Muscle of leg (tissue), 11 donors: ENCODE measurements around the gene RPL32. TPM values are rescaled to one million over a fixed set of nuclear protein-coding genes. Genes with fewer than 3 reads are reported as not detected.

ENCODE experiments used
- DNase-seq: peaks from one replicate; pipeline ENCODE4 v3.0.0; 2013
- H3K27ac ChIP-seq: one replicate; pipeline ENCODE4 v1.5.1; 2013; ENCODE audit warnings: mild to moderate bottlenecking, low read length, control low read depth
- H3K27me3 ChIP-seq: one replicate; pipeline ENCODE4 v1.6.1; 2013; ENCODE audit warnings: low read length; ENCODE audit not compliant: control insufficient read depth, insufficient read depth
- H3K36me3 ChIP-seq: one replicate; pipeline ENCODE4 v1.6.1; 2013; ENCODE audit warnings: low read length; ENCODE audit not compliant: control insufficient read depth, insufficient read depth
- H3K4me1 ChIP-seq: one replicate; pipeline ENCODE4 v1.6.1; 2013; ENCODE audit warnings: low read length; ENCODE audit not compliant: control insufficient read depth, insufficient read depth
- H3K4me3 ChIP-seq: one replicate; pipeline ENCODE4 v1.5.1; 2013; ENCODE audit warnings: low read length, control low read depth
- H3K9me3 ChIP-seq: replicated peaks from 2 replicates; pipeline ENCODE4 v1.6.1; 2013; ENCODE audit warnings: low read depth, low read length; ENCODE audit not compliant: control insufficient read depth
- WGBS: methylation state at CpG from one replicate; pipeline ENCODE4 v1.1.5; 2013; ENCODE audit warnings: missing lambda C conversion rate; ENCODE audit not compliant: insufficient coverage; 5-methylcytosine and 5-hydroxymethylcytosine counted together
- polyA plus RNA-seq, 8 donors: library from polyadenylated mRNA; unstranded; fragments of 120-200 nt; gene quantifications; one replicate each; pipeline versions ENCODE4 v1.2.1 to v1.2.3, GENCODE V29; 2013; ENCODE audit warnings: inconsistent platforms in 1 of 8, low replicate concordance in 1 of 8; ENCODE audit not compliant: insufficient read length in 8 of 8, insufficient read depth in 1 of 8
- total RNA-seq: library from RNA; stranded (reverse); fragments of 120-200 nt; gene quantifications from one replicate; pipeline ENCODE4 v1.2.4, GENCODE V29; 2013

Gene RPL32
- total and polyA plus RNA-seq, 9 donors = 2,697 to 4,199 (median 3,050) TPM

GRCh38 chr3:12824299-12824698 is 17.1 kb downstream of the RPL32 start:
- Histone ChIP-seq H3K27ac (no peak overlapping the region), H3K4me1 (no peaks in the 10 kb centered on the region), H3K9me3 (no peaks in the 10 kb centered on the region), H3K27me3 (no peaks in the 10 kb centered on the region), H3K36me3 (peaks cover 63% of the 10 kb centered on the region), H3K4me3 (no peak overlapping the region)
- no peak for DNase-seq
- WGBS = 95% methylated on average over 4 of the region's 7 CpGs

GRCh38 chr3:12822725-12823373 is 18.5 kb downstream of the RPL32 start:
- H3K36me3 ChIP-seq = peaks cover 68% of the 10 kb centered on the region
- no peak overlapping the region for H3K27ac ChIP-seq

GRCh38 chr3:12818773-12819172 is 22.6 kb downstream of the RPL32 start:
- H3K27me3 ChIP-seq = no peaks in the 10 kb centered on the region
- peaks cover 2% of the 10 kb centered on the region for H3K4me1 ChIP-seq
- H3K27ac ChIP-seq = no peak overlapping the region
- no peak for DNase-seq
- no peaks in the 10 kb centered on the region for H3K9me3 ChIP-seq
- H3K36me3 ChIP-seq = peaks cover 76% of the 10 kb centered on the region
- H3K4me3 ChIP-seq = no peak overlapping the region
- WGBS = 47% methylated on average over 2 of the region's 5 CpGs

More at GRCh38 chr3:12822725-12823373, 18.5 kb downstream of the RPL32 start:
- 49% methylated on average over 6 of the region's 8 CpGs for WGBS
- Histone ChIP-seq H3K27me3 (no peaks in the 10 kb centered on the region), H3K9me3 (no peaks in the 10 kb centered on the region), H3K4me3 (no peak overlapping the region), H3K4me1 (no peaks in the 10 kb centered on the region)
- DNase-seq = no peak

- Histone ChIP-seq H3K27me3 (no peaks in the 10 kb centered on the region), H3K36me3 (peaks cover 81% of the 10 kb centered on the region), H3K9me3 (no peaks in the 10 kb centered on the region), H3K4me1 (peaks cover 2% of the 10 kb centered on the region), H3K4me3 (no peak overlapping the region), H3K27ac (no peak overlapping the region)
- WGBS = 74% methylated on average over 8 of the region's 8 CpGs
- no peak for DNase-seq
These were observed 23.1 kb downstream of the RPL32 start for GRCh38 chr3:12818273-12818672.

- Histone ChIP-seq H3K27me3 (no peaks in the 10 kb centered on the region), H3K27ac (no peak overlapping the region), H3K4me3 (no peak overlapping the region), H3K36me3 (peaks cover 83% of the 10 kb centered on the region), H3K4me1 (peaks cover 2% of the 10 kb centered on the region), H3K9me3 (no peaks in the 10 kb centered on the region)
- 74% methylated on average over 16 of the region's 16 CpGs for WGBS
- no peak for DNase-seq
These were observed 24.0 kb downstream of the RPL32 start for GRCh38 chr3:12817343-12817710.

- peaks cover 81% of the 10 kb centered on the region for H3K36me3 ChIP-seq
These were observed 24.6 kb downstream of the RPL32 start for GRCh38 chr3:12816521-12817342.

GRCh38 chr3:12815719-12816118 is 25.6 kb downstream of the RPL32 start:
- H3K36me3 ChIP-seq = peaks cover 83% of the 10 kb centered on the region
- peaks cover 8% of the 10 kb centered on the region for H3K4me1 ChIP-seq
- H3K9me3 ChIP-seq = no peaks in the 10 kb centered on the region
- no peak overlapping the region for H3K27ac ChIP-seq
- no peak overlapping the region for H3K4me3 ChIP-seq
- 80% methylated on average over 7 of the region's 9 CpGs for WGBS
- DNase-seq = no peak
- no peaks in the 10 kb centered on the region for H3K27me3 ChIP-seq

More at GRCh38 chr3:12816521-12817342, 24.6 kb downstream of the RPL32 start:
- peaks cover 2% of the 10 kb centered on the region for H3K4me1 ChIP-seq
- H3K27me3 ChIP-seq = no peaks in the 10 kb centered on the region
- no peak overlapping the region for H3K27ac ChIP-seq
- no peak for DNase-seq
- H3K4me3 ChIP-seq = no peak overlapping the region
- H3K9me3 ChIP-seq = no peaks in the 10 kb centered on the region
- WGBS = 93% methylated on average over 34 of the region's 34 CpGs

GRCh38 chr3:12815078-12815477 is 26.3 kb downstream of the RPL32 start:
- WGBS = 92% methylated on average over 19 of the region's 24 CpGs
- Histone ChIP-seq H3K27me3 (no peaks in the 10 kb centered on the region), H3K27ac (no peak overlapping the region), H3K4me3 (no peak overlapping the region), H3K4me1 (peaks cover 13% of the 10 kb centered on the region), H3K36me3 (peaks cover 77% of the 10 kb centered on the region), H3K9me3 (no peaks in the 10 kb centered on the region)
- DNase-seq = no peak

- 84% methylated on average over 6 of the region's 6 CpGs for WGBS
- no peaks in the 10 kb centered on the region for H3K9me3 ChIP-seq
- DNase-seq = no peak
- no peak overlapping the region for H3K4me3 ChIP-seq
- peaks cover 19% of the 10 kb centered on the region for H3K4me1 ChIP-seq
- H3K27me3 ChIP-seq = no peaks in the 10 kb centered on the region
- peaks cover 69% of the 10 kb centered on the region for H3K36me3 ChIP-seq
- no peak overlapping the region for H3K27ac ChIP-seq
These were observed 27.4 kb downstream of the RPL32 start for GRCh38 chr3:12813967-12814366.

GRCh38 chr3:12812812-12813211 is 28.6 kb downstream of the RPL32 start:
- WGBS = 82% methylated on average over 3 of the region's 3 CpGs
- DNase-seq = no peak
- Histone ChIP-seq H3K9me3 (no peaks in the 10 kb centered on the region), H3K4me3 (no peak overlapping the region), H3K36me3 (peaks cover 69% of the 10 kb centered on the region), H3K27ac (no peak overlapping the region), H3K4me1 (peaks cover 26% of the 10 kb centered on the region), H3K27me3 (no peaks in the 10 kb centered on the region)
